Measurements from ENCODE around the gene SFXN3. TPM values are rescaled to one million over a fixed set of nuclear protein-coding genes. Genes with fewer than 3 reads are reported as not detected.

Gene SFXN3
- total RNA-seq, 1 experiment from 2014 or later = 35.2 TPM

DNA sequence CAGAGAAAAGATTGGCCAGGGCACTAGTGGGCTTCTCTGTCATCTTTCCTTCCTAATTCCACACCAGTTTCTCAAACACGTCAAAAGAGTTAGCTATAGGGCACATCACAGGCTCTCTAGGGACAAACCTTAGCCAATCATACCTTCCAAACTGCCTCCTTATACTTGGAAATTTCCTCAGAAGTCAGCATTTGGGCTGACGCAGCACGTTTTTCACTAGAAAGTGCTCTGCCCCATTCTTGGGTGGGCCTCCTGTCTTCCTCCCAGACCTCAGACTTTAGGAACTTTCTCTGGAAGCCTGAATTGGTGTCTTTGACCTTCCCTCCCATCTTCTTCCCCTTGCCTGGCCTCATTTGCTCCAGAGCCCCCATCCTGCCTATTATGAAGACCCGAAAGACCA is 11.1 kb downstream of the SFXN3 start:
- Histone ChIP-seq H3K4me2 (peak overlapping the region; percentile 80), H4K20me1 (ENCODE audit: insufficient read depth) (no peaks in the 10 kb centered on the region), H3K27me3 (ENCODE audit: insufficient read depth, low read depth) (no peaks in the 10 kb centered on the region), H3F3A (ENCODE audit: insufficient read depth, low read depth) (peaks cover 9% of the 10 kb centered on the region), H3K9me2 (ENCODE audit: insufficient read depth) (no peaks in the 10 kb centered on the region), H3K4me1 (replicated peaks; ENCODE audit: insufficient read depth) (peaks cover 21% of the 10 kb centered on the region), H3K4me3 (peak overlapping the region; percentile 64; the same call in 1 of the 2 replicates), H3K27ac (peak overlapping the region; percentile 79), H3K9me3 (ENCODE audit: insufficient read depth, low read depth) (no peaks in the 10 kb centered on the region), H2AFZ (peak overlapping the region; percentile 52; the same call in 1 of the 2 replicates), H3K79me2 (ENCODE audit: low read depth) (no peaks in the 10 kb centered on the region), H3K36me3 (ENCODE audit: low read depth) (no peaks in the 10 kb centered on the region)
- CTCF ChIA-PET = interaction anchor here (1.2 to 1.4 kb wide), 2 partner anchors 18 to 53 kb away, joined by 4 to 6 read pairs; no protein-coding TSS in a partner anchor
- no TSS peak for BruUV-seq (replicated peaks)
- POLR2A ChIA-PET (ENCODE audit: unreplicated experiment) = interaction anchor here (0.6 to 1.1 kb wide), 2 partner anchors 10 to 20 kb away, joined by 3 to 4 read pairs; partner anchors contain the start of gene KAZALD1
- intact Hi-C loops (cut with micrococcal nuclease; ENCODE audit: unreplicated experiment) = loop anchor here (1.0 to 10.0 kb wide), 2 partner anchors 24 to 533 kb away; no protein-coding TSS in a partner anchor
- TF ChIP-seq EZH2 (IDR thresholded peaks at IDR 0.05; ENCODE audit: low read depth) = no peak
- no peak for TF ChIP-seq CTCF (conservative IDR thresholded peaks at IDR 0.05)
- no peak for DNase-seq

- H3K27me3 ChIP-seq (ENCODE audit: insufficient read depth, low read depth) = no peaks in the 10 kb centered on the region
- H3K27ac ChIP-seq = peak overlapping the region; percentile 79
- H3K9me2 ChIP-seq (ENCODE audit: insufficient read depth) = no peaks in the 10 kb centered on the region
- H3K4me3 ChIP-seq = peak overlapping the region; percentile 64
- no peak for TF ChIP-seq CTCF (conservative IDR thresholded peaks at IDR 0.05)
- no peak for TF ChIP-seq EZH2 (IDR thresholded peaks at IDR 0.05; ENCODE audit: low read depth)
- H3K4me2 ChIP-seq = peak overlapping the region; percentile 80
- ChIA-PET POLR2A (ENCODE audit: unreplicated experiment) (interaction anchor here (0.5 to 1.1 kb wide), 6 partner anchors 9 to 1076 kb away, joined by 3 to 11 read pairs (median 4); partner anchors contain the start of genes KAZALD1, MRPL43 and TWNK), CTCF (interaction anchor here (0.6 to 1.6 kb wide), 6 partner anchors 9 to 99 kb away, joined by 3 to 9 read pairs (median 5); no protein-coding TSS in a partner anchor)
- H3K36me3 ChIP-seq (ENCODE audit: low read depth) = no peaks in the 10 kb centered on the region
- DNase-seq = peak; percentile 87 to 93
- peaks cover 9% of the 10 kb centered on the region for H3F3A ChIP-seq (ENCODE audit: insufficient read depth, low read depth)
- TSS peak; percentile 94 for BruUV-seq (replicated peaks)
- no peaks in the 10 kb centered on the region for H3K79me2 ChIP-seq (ENCODE audit: low read depth)
- no peaks in the 10 kb centered on the region for H4K20me1 ChIP-seq (ENCODE audit: insufficient read depth)
- H3K4me1 ChIP-seq (replicated peaks; ENCODE audit: insufficient read depth) = peaks cover 21% of the 10 kb centered on the region
- no peaks in the 10 kb centered on the region for H3K9me3 ChIP-seq (ENCODE audit: insufficient read depth, low read depth)
- intact Hi-C loops (cut with micrococcal nuclease; ENCODE audit: unreplicated experiment) = loop anchor here (1.0 to 10.0 kb wide), 2 partner anchors 23 to 532 kb away; no protein-coding TSS in a partner anchor
- H2AFZ ChIP-seq = peak overlapping the region; percentile 84
Measured at GRCh38 chr10:101042667-101043362, 11.8 kb downstream of the SFXN3 start.

- Histone ChIP-seq H4K20me1 (ENCODE audit: insufficient read depth) (no peaks in the 10 kb centered on the region), H3K9me2 (ENCODE audit: insufficient read depth) (no peaks in the 10 kb centered on the region), H3K4me1 (replicated peaks; ENCODE audit: insufficient read depth) (peaks cover 21% of the 10 kb centered on the region), H3F3A (ENCODE audit: insufficient read depth, low read depth) (peaks cover 9% of the 10 kb centered on the region), H2AFZ (peak overlapping the region; percentile 84), H3K4me3 (peak overlapping the region; percentile 64), H3K79me2 (ENCODE audit: low read depth) (no peaks in the 10 kb centered on the region), H3K36me3 (ENCODE audit: low read depth) (no peaks in the 10 kb centered on the region), H3K9me3 (ENCODE audit: insufficient read depth, low read depth) (no peaks in the 10 kb centered on the region), H3K27ac (peak overlapping the region; percentile 79), H3K27me3 (ENCODE audit: insufficient read depth, low read depth) (no peaks in the 10 kb centered on the region), H3K4me2 (peak overlapping the region; percentile 80)
- intact Hi-C loops (cut with micrococcal nuclease; ENCODE audit: unreplicated experiment) = loop anchor here (10.0 kb wide), 1 partner anchor 531 kb away; no protein-coding TSS in a partner anchor
- ChIA-PET POLR2A (ENCODE audit: unreplicated experiment) (interaction anchor here (0.5 to 1.1 kb wide), 4 partner anchors 11 to 56 kb away, joined by 3 to 11 read pairs (median 4); partner anchors contain the start of genes KAZALD1, MRPL43 and TWNK), CTCF (interaction anchor here (0.5 to 1.6 kb wide), 6 partner anchors 9 to 99 kb away, joined by 3 to 9 read pairs (median 4); no protein-coding TSS in a partner anchor)
- BruUV-seq (replicated peaks) = no TSS peak
- TF ChIP-seq CTCF (conservative IDR thresholded peaks at IDR 0.05) = no peak
- no peak for TF ChIP-seq EZH2 (IDR thresholded peaks at IDR 0.05; ENCODE audit: low read depth)
- DNase-seq = no peak
Measured at GRCh38 chr10:101043363-101043707, 12.3 kb downstream of the SFXN3 start.

Measured in PC-9 (cell line).